OCI-LY3 (cell line): Measurements from ENCODE around the gene CRYBG3.

Experiments used
- EZH2phosphoT487 ChIP-seq: fragments of 200-600 bp; shearing (Covaris generic); IDR thresholded peaks from 2 replicates; pipeline ENCODE4 v1.6.1; 2018; ENCODE audit warnings: antibody characterized with exemption, mixed run types, low read depth
- TF ChIP-seq, protein P1 (sequence below): fragments of 200-600, 300-600 bp; sonication (generic); IDR thresholded peaks from 2 replicates; pipeline ENCODE4 v1.5.1; 2014; ENCODE audit warnings: antibody characterized with exemption, low read length, low read depth

DNA sequence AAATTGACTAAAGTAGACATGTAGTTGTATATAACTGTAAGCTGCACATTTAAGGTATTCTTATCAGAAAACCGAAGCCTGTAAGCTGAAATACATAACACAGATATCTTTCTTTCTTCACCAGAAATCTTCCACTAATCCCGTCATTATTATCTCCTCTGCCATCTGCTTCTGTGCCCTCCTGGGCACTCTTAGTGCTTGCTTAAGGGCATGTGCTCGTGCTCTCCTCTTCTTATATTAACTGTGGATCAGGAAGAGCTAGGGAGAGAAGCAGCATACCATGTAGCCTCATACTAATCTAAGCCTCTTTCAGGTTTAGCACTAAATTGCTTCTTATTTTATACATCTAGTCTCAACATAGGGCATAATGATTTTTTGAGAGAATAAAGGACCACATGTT, 89.6 kb downstream of the CRYBG3 start:
- TF ChIP-seq, protein P1, sequence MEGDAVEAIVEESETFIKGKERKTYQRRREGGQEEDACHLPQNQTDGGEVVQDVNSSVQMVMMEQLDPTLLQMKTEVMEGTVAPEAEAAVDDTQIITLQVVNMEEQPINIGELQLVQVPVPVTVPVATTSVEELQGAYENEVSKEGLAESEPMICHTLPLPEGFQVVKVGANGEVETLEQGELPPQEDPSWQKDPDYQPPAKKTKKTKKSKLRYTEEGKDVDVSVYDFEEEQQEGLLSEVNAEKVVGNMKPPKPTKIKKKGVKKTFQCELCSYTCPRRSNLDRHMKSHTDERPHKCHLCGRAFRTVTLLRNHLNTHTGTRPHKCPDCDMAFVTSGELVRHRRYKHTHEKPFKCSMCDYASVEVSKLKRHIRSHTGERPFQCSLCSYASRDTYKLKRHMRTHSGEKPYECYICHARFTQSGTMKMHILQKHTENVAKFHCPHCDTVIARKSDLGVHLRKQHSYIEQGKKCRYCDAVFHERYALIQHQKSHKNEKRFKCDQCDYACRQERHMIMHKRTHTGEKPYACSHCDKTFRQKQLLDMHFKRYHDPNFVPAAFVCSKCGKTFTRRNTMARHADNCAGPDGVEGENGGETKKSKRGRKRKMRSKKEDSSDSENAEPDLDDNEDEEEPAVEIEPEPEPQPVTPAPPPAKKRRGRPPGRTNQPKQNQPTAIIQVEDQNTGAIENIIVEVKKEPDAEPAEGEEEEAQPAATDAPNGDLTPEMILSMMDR: no peak
- no peak for TF ChIP-seq EZH2phosphoT487
